Measurements from ENCODE around the gene MEGF10. TPM values are rescaled to one million over a fixed set of nuclear protein-coding genes. Genes with fewer than 3 reads are reported as not detected.

Gene MEGF10
- total and polyA plus RNA-seq, 2 of the 8 experiments (the other 6 are each of a cell fraction or from before 2014, with no cell fraction given): 38.2 to 53.1 TPM

DNA sequence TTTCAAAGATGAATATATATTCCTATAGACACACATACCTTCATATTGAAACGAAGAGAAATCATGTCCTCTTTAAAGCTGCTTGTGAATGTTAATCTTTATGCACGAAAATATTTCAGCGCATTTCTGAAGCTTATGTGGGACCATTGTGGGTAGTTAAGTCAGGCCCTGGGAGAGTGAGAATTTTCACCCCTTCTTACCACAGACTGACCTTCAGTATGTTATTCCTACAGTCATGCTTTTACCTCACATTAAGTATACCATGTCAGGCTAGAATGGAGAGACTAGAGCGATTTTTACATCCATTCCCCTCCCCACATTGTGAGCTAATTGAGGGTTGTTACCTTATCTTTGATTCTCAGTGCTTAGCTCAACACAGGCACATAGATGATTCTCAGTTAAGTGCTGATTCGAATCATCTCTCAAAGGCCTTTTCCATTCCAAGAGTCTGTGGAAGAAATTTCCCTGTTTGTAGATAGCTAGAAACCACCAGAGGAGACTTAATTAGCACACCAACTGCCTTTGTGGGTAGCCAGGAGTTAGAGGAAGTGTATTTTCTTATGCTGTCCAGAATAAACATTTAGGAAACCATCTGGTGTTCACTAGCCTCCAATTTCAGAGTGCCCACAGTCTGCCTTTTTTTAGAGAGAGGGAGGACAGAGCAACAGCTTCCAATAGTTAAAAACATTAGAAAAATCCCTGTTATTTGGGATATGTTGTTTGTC lies 110.5 kb downstream of the MEGF10 start (continued):
- TF ChIP-seq, protein P1, sequence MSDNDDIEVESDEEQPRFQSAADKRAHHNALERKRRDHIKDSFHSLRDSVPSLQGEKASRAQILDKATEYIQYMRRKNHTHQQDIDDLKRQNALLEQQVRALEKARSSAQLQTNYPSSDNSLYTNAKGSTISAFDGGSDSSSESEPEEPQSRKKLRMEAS (IDR thresholded peaks at IDR 0.05): no peak
- TF ChIP-seq YY1 (IDR thresholded peaks at IDR 0.05; ENCODE audit: low read depth, low read length): no peak
- TF ChIP-seq RFX5 (IDR thresholded peaks at IDR 0.05; ENCODE audit: borderline replicate concordance, low read depth, low read length): no peak
- no peak for TF ChIP-seq CREB1 (IDR thresholded peaks at IDR 0.05)
- no peak for TF ChIP-seq SP1 (IDR thresholded peaks at IDR 0.05; ENCODE audit: low read depth, low read length)
- no peak for TF ChIP-seq RBBP5 (IDR thresholded peaks at IDR 0.05; ENCODE audit: borderline replicate concordance, low read depth, low read length)
- TF ChIP-seq SIX5 (IDR thresholded peaks at IDR 0.05; ENCODE audit: low read depth, low read length): no peak
- TF ChIP-seq CBX5 (IDR thresholded peaks at IDR 0.05; ENCODE audit: low read depth, low read length): no peak
- TF ChIP-seq MAFK (IDR thresholded peaks at IDR 0.05; ENCODE audit: low read depth, low read length): no peak
- no peak for TF ChIP-seq RXRA (IDR thresholded peaks at IDR 0.05; ENCODE audit: insufficient read depth, low read depth, low read length)

All from H1 (cell line).